ENCODE results near the gene WFDC8. TPM values are rescaled to one million over a fixed set of nuclear protein-coding genes. Genes with fewer than 3 reads are reported as not detected.

Gene WFDC8
- total RNA-seq, 1 donor from 2014 or later: not detected

DNA sequence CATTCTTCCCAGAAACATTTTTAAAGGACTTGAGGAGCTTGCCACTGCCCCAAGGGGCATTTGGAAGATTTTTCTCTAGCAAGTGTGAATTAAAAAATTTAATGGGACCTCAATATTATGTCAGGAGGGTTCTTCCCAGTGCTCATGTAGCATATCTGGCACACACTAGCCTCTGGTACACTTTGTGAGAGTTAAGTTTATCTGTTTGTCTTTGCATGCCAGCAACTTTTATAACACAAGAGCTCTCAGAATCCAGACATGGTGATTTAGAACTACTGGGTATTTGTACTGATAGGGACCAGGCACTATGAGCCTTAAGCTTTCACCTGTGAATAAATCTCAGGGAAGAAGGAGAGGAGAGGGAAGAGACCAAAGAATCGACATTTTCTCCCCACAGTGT lies 76.5 kb downstream of the WFDC8 start:
- H3K27ac Mint-ChIP-seq: no peak overlapping the region
- no peak overlapping the region for H3K4me3 Mint-ChIP-seq
- H3K9me3 Mint-ChIP-seq: no peaks in the 10 kb centered on the region
- peaks cover 30% of the 10 kb centered on the region for H3K27me3 Mint-ChIP-seq (ENCODE audit: low read depth)
- DNase-seq (ENCODE audit: low spot score in 2 of 2, unreplicated experiment in 2 of 2): no peak
- H3K4me1 Mint-ChIP-seq: no peaks in the 10 kb centered on the region
- TF ChIP-seq, protein P1, sequence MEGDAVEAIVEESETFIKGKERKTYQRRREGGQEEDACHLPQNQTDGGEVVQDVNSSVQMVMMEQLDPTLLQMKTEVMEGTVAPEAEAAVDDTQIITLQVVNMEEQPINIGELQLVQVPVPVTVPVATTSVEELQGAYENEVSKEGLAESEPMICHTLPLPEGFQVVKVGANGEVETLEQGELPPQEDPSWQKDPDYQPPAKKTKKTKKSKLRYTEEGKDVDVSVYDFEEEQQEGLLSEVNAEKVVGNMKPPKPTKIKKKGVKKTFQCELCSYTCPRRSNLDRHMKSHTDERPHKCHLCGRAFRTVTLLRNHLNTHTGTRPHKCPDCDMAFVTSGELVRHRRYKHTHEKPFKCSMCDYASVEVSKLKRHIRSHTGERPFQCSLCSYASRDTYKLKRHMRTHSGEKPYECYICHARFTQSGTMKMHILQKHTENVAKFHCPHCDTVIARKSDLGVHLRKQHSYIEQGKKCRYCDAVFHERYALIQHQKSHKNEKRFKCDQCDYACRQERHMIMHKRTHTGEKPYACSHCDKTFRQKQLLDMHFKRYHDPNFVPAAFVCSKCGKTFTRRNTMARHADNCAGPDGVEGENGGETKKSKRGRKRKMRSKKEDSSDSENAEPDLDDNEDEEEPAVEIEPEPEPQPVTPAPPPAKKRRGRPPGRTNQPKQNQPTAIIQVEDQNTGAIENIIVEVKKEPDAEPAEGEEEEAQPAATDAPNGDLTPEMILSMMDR (IDR thresholded peaks at IDR 0.05; ENCODE audit: unreplicated experiment): no peak
- no peaks in the 10 kb centered on the region for H3K36me3 Mint-ChIP-seq

Other genes with a start within 250 kb of the WFDC8 start
- gene SDC4, start 230.9 kb downstream of the WFDC8 start, total RNA-seq: 44.3 to 46.7 TPM (median 46.7 TPM) in 3 replicates
- gene SYS1, start 216.1 kb downstream of the WFDC8 start, total RNA-seq: 25.6 to 27.2 TPM (median 26.7 TPM) in 3 replicates
- gene TP53TG5, start 201.0 kb downstream of the WFDC8 start, total RNA-seq: 0.47 to 0.69 TPM in 2 of 3 replicates, not detected in the other
- gene DBNDD2, start 171.0 kb downstream of the WFDC8 start, total RNA-seq: 10.5 to 11.4 TPM (median 11.0 TPM) in 3 replicates
- 63.0 to 71.5 TPM (median 70.8 TPM) in 3 replicates for gene PIGT, start 163.1 kb downstream of the WFDC8 start, total RNA-seq
- 57.8 to 61.9 TPM (median 61.3 TPM) in 3 replicates for gene WFDC2, start 109.5 kb downstream of the WFDC8 start, total RNA-seq
- not detected in 3 replicates for gene SPINT3, start 63.7 kb downstream of the WFDC8 start, total RNA-seq
- gene WFDC6, start 39.8 kb downstream of the WFDC8 start, total RNA-seq: not detected in 3 replicates
- not detected in 3 replicates for gene EPPIN, start 31.9 kb downstream of the WFDC8 start, total RNA-seq
- not detected in 3 replicates for gene WFDC10A, start 50.5 kb upstream of the WFDC8 start, total RNA-seq
- gene WFDC9, start 52.0 kb upstream of the WFDC8 start, total RNA-seq: not detected in 3 replicates
- gene WFDC11, start 91.0 kb upstream of the WFDC8 start, total RNA-seq: not detected in 3 replicates
- not detected in 3 replicates for gene WFDC13, start 122.8 kb upstream of the WFDC8 start, total RNA-seq
- not detected in 3 replicates for gene WFDC10B, start 125.7 kb upstream of the WFDC8 start, total RNA-seq
- not detected in 3 replicates for gene SPINT4, start 143.1 kb upstream of the WFDC8 start, total RNA-seq
- gene WFDC3, start 212.6 kb upstream of the WFDC8 start, total RNA-seq: 0.45 TPM in 1 of 3 replicates, not detected in the others
- 25.9 to 28.9 TPM (median 26.5 TPM) in 3 replicates for gene DNTTIP1, start 212.7 kb upstream of the WFDC8 start, total RNA-seq
- 48.1 to 50.2 TPM (median 48.3 TPM) in 3 replicates for gene UBE2C, start 233.4 kb upstream of the WFDC8 start, total RNA-seq
- gene TNNC2, start 248.0 kb upstream of the WFDC8 start, total RNA-seq: 0.54 to 0.79 TPM in 2 of 3 replicates, not detected in the other

Measured in mesothelial cell of epicardium (in vitro differentiated cells).